GM12874 (cell line): ENCODE measurements around the gene ZNF766.

Source experiments
- TF ChIP-seq, protein P1 (sequence below): IDR thresholded peaks from 2 replicates; pipeline ENCODE4 v1.5.1; 2011; ENCODE audit warnings: low read depth, mild to moderate bottlenecking, control low read depth, low read length, moderate library complexity; ENCODE audit not compliant: insufficient read depth

ZNF766 gene

DNA sequence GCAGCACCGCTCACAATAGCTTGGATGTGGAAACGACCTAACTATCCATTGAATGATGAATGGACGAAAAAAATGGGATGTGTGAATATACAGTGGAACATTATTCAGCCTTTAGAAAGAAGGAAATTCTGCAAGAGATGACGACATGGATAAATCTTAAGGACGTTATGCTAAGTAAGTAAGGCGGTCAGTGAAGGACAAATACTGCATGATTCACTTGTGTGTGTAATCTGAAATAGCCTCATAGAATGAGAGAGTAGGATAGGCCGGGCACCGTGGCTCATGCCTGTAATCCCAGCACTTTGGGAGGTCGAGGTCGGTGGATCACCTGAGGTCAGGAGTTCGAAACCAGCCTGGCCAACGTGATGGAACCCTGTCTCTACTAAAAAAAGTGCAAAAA is 25.4 kb upstream of the ZNF766 start:
- TF ChIP-seq, protein P1, sequence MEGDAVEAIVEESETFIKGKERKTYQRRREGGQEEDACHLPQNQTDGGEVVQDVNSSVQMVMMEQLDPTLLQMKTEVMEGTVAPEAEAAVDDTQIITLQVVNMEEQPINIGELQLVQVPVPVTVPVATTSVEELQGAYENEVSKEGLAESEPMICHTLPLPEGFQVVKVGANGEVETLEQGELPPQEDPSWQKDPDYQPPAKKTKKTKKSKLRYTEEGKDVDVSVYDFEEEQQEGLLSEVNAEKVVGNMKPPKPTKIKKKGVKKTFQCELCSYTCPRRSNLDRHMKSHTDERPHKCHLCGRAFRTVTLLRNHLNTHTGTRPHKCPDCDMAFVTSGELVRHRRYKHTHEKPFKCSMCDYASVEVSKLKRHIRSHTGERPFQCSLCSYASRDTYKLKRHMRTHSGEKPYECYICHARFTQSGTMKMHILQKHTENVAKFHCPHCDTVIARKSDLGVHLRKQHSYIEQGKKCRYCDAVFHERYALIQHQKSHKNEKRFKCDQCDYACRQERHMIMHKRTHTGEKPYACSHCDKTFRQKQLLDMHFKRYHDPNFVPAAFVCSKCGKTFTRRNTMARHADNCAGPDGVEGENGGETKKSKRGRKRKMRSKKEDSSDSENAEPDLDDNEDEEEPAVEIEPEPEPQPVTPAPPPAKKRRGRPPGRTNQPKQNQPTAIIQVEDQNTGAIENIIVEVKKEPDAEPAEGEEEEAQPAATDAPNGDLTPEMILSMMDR, result no peak

- TF ChIP-seq, protein P1, result no peak
These were observed 21.1 kb upstream of the ZNF766 start for GRCh38 chr19:52248241-52248640.

DNA sequence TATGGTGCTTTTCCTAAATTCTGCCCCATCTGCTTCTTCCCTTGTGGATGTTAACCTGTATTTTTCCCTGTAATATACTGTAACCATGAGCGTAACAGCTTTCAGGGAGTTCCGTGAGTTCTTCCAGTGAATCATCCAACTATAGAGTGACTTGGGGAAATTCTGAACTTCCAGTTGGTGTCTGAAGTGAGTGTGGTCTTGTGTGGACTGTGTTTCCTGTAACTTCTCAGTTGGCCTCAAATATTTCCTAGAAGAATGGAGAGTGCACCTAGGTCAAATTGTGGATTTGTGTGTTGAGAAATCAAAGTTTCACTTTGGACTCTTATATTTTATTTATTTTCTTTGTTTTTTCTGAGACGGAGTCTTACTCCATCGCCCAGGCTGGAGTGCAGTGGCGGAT is 11.0 kb upstream of the ZNF766 start:
- TF ChIP-seq, protein P1, result no peak

- TF ChIP-seq, protein P1, result no peak
These were observed 989 bp downstream of the ZNF766 start for GRCh38 chr19:52270266-52270885.

DNA sequence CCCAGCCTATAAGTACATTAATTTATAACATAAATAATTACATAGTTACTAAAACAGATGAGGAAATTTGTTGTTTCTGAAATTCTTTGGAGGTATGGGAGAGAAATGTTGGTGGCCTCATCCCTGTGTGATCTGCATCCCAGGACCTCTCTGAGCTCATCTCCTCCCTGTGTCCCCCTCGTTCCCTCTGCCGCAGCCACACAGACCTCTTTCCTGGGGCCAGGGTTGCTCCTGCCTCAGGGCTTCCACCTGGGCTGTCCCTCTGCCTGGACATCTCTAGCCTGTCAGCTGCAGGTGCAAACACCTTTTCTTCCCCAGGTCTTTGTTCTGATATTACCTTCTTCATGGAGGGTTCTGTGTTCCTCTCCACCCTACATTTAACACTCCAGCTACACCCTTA is 3.9 kb downstream of the ZNF766 start:
- TF ChIP-seq, protein P1, result no peak

- TF ChIP-seq, protein P1, result no peak
These were observed 4.8 kb downstream of the ZNF766 start for GRCh38 chr19:52274191-52274590.

- TF ChIP-seq, protein P1, result no peak
These were observed 6.6 kb downstream of the ZNF766 start for GRCh38 chr19:52275988-52276387.
